ENCODE measurements around the gene PTPRCAP. TPM values are rescaled to one million over a fixed set of nuclear protein-coding genes. Genes with fewer than 3 reads are reported as not detected.
"Not testable (repeated sequence)": the region's sequence is repeated elsewhere in the genome, so short reads cannot be mapped to it uniquely, and the experiment has no call there.

PTPRCAP gene
- polyA plus RNA-seq, 1 of the 3 experiments (the other 2 are of a cell fraction), result 1.4 TPM

- no peak overlapping the region for H3K4me2 ChIP-seq
- no peaks in the 10 kb centered on the region for H3F3A ChIP-seq (replicated peaks; ENCODE audit: insufficient read depth)
- H4K20me1 ChIP-seq (ENCODE audit: insufficient read depth), result no peaks in the 10 kb centered on the region
- no peak for DNase-seq
- POLR2A ChIA-PET, result no interaction called here
- peaks cover 25% of the 10 kb centered on the region for H3K79me2 ChIP-seq (ENCODE audit: insufficient read depth)
- H3K27me3 ChIP-seq (ENCODE audit: insufficient read depth), result no peaks in the 10 kb centered on the region
- no peak overlapping the region for H3K9ac ChIP-seq
- CTCF ChIA-PET, result interaction anchor here (1.4 kb wide), 1 partner anchor 59 kb away, joined by 3 read pairs; the partner anchor contains the start of gene RPS6KB2
- H3K27ac ChIP-seq (ENCODE audit: low read depth in 2 of 2, low read length in 1 of 2), result no peak overlapping the region
- peaks cover 0 to 27% of the 10 kb centered on the region in 2 experiments for H3K36me3 ChIP-seq (replicated peaks in 1 of 2; ENCODE audit: control insufficient read depth in 1 of 2, insufficient read depth in 2 of 2, low read length in 1 of 2)
- TF ChIP-seq CHD2 (IDR thresholded peaks at IDR 0.05; ENCODE audit: low read length, partially characterized antibody) (no peak), RXRA (IDR thresholded peaks at IDR 0.05; ENCODE audit: borderline replicate concordance, low read depth) (no peak)
- TF ChIP-seq, protein P1, sequence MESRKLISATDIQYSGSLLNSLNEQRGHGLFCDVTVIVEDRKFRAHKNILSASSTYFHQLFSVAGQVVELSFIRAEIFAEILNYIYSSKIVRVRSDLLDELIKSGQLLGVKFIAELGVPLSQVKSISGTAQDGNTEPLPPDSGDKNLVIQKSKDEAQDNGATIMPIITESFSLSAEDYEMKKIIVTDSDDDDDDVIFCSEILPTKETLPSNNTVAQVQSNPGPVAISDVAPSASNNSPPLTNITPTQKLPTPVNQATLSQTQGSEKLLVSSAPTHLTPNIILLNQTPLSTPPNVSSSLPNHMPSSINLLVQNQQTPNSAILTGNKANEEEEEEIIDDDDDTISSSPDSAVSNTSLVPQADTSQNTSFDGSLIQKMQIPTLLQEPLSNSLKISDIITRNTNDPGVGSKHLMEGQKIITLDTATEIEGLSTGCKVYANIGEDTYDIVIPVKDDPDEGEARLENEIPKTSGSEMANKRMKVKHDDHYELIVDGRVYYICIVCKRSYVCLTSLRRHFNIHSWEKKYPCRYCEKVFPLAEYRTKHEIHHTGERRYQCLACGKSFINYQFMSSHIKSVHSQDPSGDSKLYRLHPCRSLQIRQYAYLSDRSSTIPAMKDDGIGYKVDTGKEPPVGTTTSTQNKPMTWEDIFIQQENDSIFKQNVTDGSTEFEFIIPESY (IDR thresholded peaks at IDR 0.05; ENCODE audit: borderline replicate concordance, low read depth), result no peak
- WGBS (ENCODE audit: low lambda C conversion rate), result 96% methylated on average over 13 of the region's 20 CpGs
- no peak overlapping the region for H3K4me3 ChIP-seq (ENCODE audit: low read depth in 2 of 2, low read length in 1 of 2)
- no peak overlapping the region for H2AFZ ChIP-seq (ENCODE audit: low read depth)
- no peaks in the 10 kb centered on the region for H3K9me2 ChIP-seq
- peaks cover 6 to 17% of the 10 kb centered on the region in 2 experiments; a peak in 3 of 4 replicates for H3K4me1 ChIP-seq (ENCODE audit: control insufficient read depth in 1 of 2, insufficient read depth in 2 of 2, low read depth in 1 of 2, low read length in 1 of 2)
- no peaks in the 10 kb centered on the region for H3K9me3 ChIP-seq
Measured at GRCh38 chr11:67486481-67487195, 49.2 kb upstream of the PTPRCAP start.

- H3K27ac ChIP-seq (ENCODE audit: low read depth in 2 of 2, low read length in 1 of 2); H3K9me2 ChIP-seq; H3K9me3 ChIP-seq; H3K4me2 ChIP-seq; H4K20me1 ChIP-seq (ENCODE audit: insufficient read depth); DNase-seq; H2AFZ ChIP-seq (ENCODE audit: low read depth); POLR2A ChIA-PET; H3F3A ChIP-seq (replicated peaks; ENCODE audit: insufficient read depth); H3K4me3 ChIP-seq (ENCODE audit: low read depth in 2 of 2, low read length in 1 of 2); H3K27me3 ChIP-seq (ENCODE audit: insufficient read depth); H3K9ac ChIP-seq: not testable (repeated sequence)
- Histone ChIP-seq H3K36me3 (replicated peaks in 1 of 2; ENCODE audit: control insufficient read depth in 1 of 2, insufficient read depth in 2 of 2, low read length in 1 of 2) (peaks cover 0 to 24% of the 10 kb centered on the region in 2 experiments), H3K79me2 (ENCODE audit: insufficient read depth) (peaks cover 25% of the 10 kb centered on the region), H3K4me1 (ENCODE audit: control insufficient read depth in 1 of 2, insufficient read depth in 2 of 2, low read depth in 1 of 2, low read length in 1 of 2) (peaks cover 6 to 17% of the 10 kb centered on the region in 2 experiments; a peak in 3 of 4 replicates)
- WGBS (ENCODE audit: low lambda C conversion rate), result 94% methylated on average over 7 of the region's 7 CpGs
- CTCF ChIA-PET, result interaction anchor here (1.4 kb wide), 1 partner anchor 58 kb away, joined by 3 read pairs; the partner anchor contains the start of gene RPS6KB2
Measured at GRCh38 chr11:67485873-67486361, 48.4 kb upstream of the PTPRCAP start.

DNA sequence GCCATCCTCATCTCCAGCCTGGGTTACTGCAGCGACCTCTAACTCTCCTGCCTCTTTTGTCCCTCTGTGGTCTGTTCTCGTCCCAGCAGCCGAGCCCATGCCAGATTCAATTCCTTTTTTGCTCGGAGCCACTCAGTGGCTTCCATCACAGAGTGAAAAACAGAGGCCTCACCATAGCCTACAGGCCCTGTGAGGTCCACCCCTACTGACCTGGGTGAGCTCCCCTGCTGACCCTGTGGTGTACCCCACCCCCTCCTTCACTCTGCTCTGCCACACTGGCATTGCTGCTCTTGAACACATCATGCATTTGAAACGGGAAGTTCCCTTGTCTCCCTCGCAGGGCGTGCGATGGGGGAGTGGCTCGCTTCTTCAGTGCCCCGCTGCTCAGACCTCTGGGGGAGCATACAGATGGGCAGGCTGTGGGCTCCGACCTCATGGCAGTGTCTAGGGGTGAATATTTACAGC lies 47.4 kb upstream of the PTPRCAP start:
- no peak overlapping the region for H2AFZ ChIP-seq (ENCODE audit: low read depth)
- CTCF ChIA-PET, result no interaction called here
- H3K4me2 ChIP-seq, result no peak overlapping the region
- no peak overlapping the region for H3K9ac ChIP-seq
- H3K36me3 ChIP-seq (replicated peaks in 1 of 2; ENCODE audit: control insufficient read depth in 1 of 2, insufficient read depth in 2 of 2, low read length in 1 of 2), result peaks cover 0 to 13% of the 10 kb centered on the region in 2 experiments
- no peak for TF ChIP-seq JUND (IDR thresholded peaks at IDR 0.05)
- TF ChIP-seq, protein P2, sequence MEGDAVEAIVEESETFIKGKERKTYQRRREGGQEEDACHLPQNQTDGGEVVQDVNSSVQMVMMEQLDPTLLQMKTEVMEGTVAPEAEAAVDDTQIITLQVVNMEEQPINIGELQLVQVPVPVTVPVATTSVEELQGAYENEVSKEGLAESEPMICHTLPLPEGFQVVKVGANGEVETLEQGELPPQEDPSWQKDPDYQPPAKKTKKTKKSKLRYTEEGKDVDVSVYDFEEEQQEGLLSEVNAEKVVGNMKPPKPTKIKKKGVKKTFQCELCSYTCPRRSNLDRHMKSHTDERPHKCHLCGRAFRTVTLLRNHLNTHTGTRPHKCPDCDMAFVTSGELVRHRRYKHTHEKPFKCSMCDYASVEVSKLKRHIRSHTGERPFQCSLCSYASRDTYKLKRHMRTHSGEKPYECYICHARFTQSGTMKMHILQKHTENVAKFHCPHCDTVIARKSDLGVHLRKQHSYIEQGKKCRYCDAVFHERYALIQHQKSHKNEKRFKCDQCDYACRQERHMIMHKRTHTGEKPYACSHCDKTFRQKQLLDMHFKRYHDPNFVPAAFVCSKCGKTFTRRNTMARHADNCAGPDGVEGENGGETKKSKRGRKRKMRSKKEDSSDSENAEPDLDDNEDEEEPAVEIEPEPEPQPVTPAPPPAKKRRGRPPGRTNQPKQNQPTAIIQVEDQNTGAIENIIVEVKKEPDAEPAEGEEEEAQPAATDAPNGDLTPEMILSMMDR (IDR thresholded peaks at IDR 0.05), result no peak
- peaks cover 2% of the 10 kb centered on the region for H3F3A ChIP-seq (replicated peaks; ENCODE audit: insufficient read depth)
- POLR2A ChIA-PET, result no interaction called here
- no peaks in the 10 kb centered on the region for H3K27me3 ChIP-seq (ENCODE audit: insufficient read depth)
- peaks cover 25% of the 10 kb centered on the region for H3K79me2 ChIP-seq (ENCODE audit: insufficient read depth)
- no peak overlapping the region for H3K4me3 ChIP-seq (ENCODE audit: low read depth in 2 of 2, low read length in 1 of 2)
- no peaks in the 10 kb centered on the region for H3K9me3 ChIP-seq
- H3K27ac ChIP-seq (ENCODE audit: low read depth in 2 of 2, low read length in 1 of 2), result no peak overlapping the region
- no peaks in the 10 kb centered on the region for H4K20me1 ChIP-seq (ENCODE audit: insufficient read depth)
- H3K4me1 ChIP-seq (ENCODE audit: control insufficient read depth in 1 of 2, insufficient read depth in 2 of 2, low read depth in 1 of 2, low read length in 1 of 2), result peaks cover 6 to 17% of the 10 kb centered on the region in 2 experiments; a peak in 3 of 4 replicates
- no peak for DNase-seq
- 95% methylated on average over 11 of the region's 11 CpGs for WGBS (ENCODE audit: low lambda C conversion rate)
- no peaks in the 10 kb centered on the region for H3K9me2 ChIP-seq
